DND-41 (cell line): Measurements from ENCODE around the gene MRPL44.

Source experiments
- ATAC-seq: fragments of 200-7000 bp; cut with Tn5 transposase; 3 replicates; pipeline ENCODE4 v1.9.1; 2021; ENCODE audit warnings: low read depth; ENCODE audit not compliant: insufficient read depth
- DNase-seq: peaks from one replicate; pipeline ENCODE4 v3.0.0-alpha.2; 2020
- H2AFZ ChIP-seq: 2 replicates; pipeline ENCODE4 v1.6.0; 2012; ENCODE audit warnings: low read depth, low read length
- H3K27ac ChIP-seq: 2 replicates; pipeline ENCODE4 v1.5.1; 2012; ENCODE audit warnings: low read length, inconsistent platforms
- H3K27me3 ChIP-seq: fragments of 200-600 bp; sonication (generic); 2 replicates; pipeline ENCODE4 v1.6.0; 2012; ENCODE audit warnings: low read length, mild to moderate bottlenecking, inconsistent platforms; ENCODE audit not compliant: insufficient read depth, poor library complexity
- H3K36me3 ChIP-seq: 2 replicates; pipeline ENCODE4 v1.5.1; 2012; ENCODE audit warnings: low read length, inconsistent platforms; ENCODE audit not compliant: insufficient read depth
- H3K4me1 ChIP-seq: 2 replicates; pipeline ENCODE4 v1.5.1; 2012; ENCODE audit warnings: mild to moderate bottlenecking, low read length; ENCODE audit not compliant: insufficient read depth
- H3K4me2 ChIP-seq: 2 replicates; pipeline ENCODE4 v1.6.0; 2012; ENCODE audit warnings: mild to moderate bottlenecking, moderate library complexity, low read length, inconsistent platforms; ENCODE audit not compliant: insufficient read depth
- H3K4me3 ChIP-seq, 2 experiments: fragments of 200-600 bp in 1 of 2; shearing (Covaris generic) in 1 of 2; 2 replicates each; pipeline ENCODE4 v1.5.1; 2012 to 2016; ENCODE audit warnings: inconsistent platforms in 2 of 2, low read length in 2 of 2, mild to moderate bottlenecking in 2 of 2, low read depth in 1 of 2, moderate library complexity in 1 of 2
- H3K79me2 ChIP-seq: 2 replicates; pipeline ENCODE4 v1.6.0; 2012; ENCODE audit warnings: low read length, inconsistent platforms; ENCODE audit not compliant: insufficient read depth
- H3K9ac ChIP-seq: 2 replicates; pipeline ENCODE4 v1.6.0; 2012; ENCODE audit warnings: low read depth, mild to moderate bottlenecking, inconsistent platforms, low read length, moderate library complexity
- H3K9me3 ChIP-seq: 2 replicates; pipeline ENCODE4 v1.5.1; 2012; ENCODE audit warnings: low read length, moderate library complexity, mild to moderate bottlenecking, inconsistent platforms; ENCODE audit not compliant: insufficient read depth, severe bottlenecking
- H4K20me1 ChIP-seq: 2 replicates; pipeline ENCODE4 v1.6.0; 2012; ENCODE audit warnings: low read length; ENCODE audit not compliant: insufficient read depth
- CTCF ChIP-seq: IDR thresholded peaks from 2 replicates; pipeline ENCODE4 v1.5.1; 2012; ENCODE audit warnings: borderline replicate concordance, low read length, moderate library complexity, mild to moderate bottlenecking; ENCODE audit not compliant: poor library complexity, severe bottlenecking; ENCODE audit errors: extremely low read depth
- EZH2 ChIP-seq: IDR thresholded peaks from 3 replicates; pipeline ENCODE4 v1.6.1; 2012; ENCODE audit warnings: borderline replicate concordance, low read depth, mild to moderate bottlenecking, moderate library complexity, low read length, inconsistent platforms; ENCODE audit not compliant: severe bottlenecking

The MRPL44 gene

GRCh38 chr2:223950448-223951347, 6.6 kb upstream of the MRPL44 start:
- no peak overlapping the region for H3K4me2 ChIP-seq
- no peaks in the 10 kb centered on the region for H3K36me3 ChIP-seq
- ATAC-seq (no peak), DNase-seq (no peak)
- no peaks in the 10 kb centered on the region for H4K20me1 ChIP-seq
- no peak overlapping the region for H3K27ac ChIP-seq
- no peaks in the 10 kb centered on the region for H3K27me3 ChIP-seq
- H3K4me1 ChIP-seq, result peaks cover 6% of the 10 kb centered on the region
- H3K4me3 ChIP-seq, result no peak overlapping the region
- H3K9ac ChIP-seq, result no peak overlapping the region
- H2AFZ ChIP-seq, result no peak overlapping the region
- 0 out of 2 replicates have a peak, but pooled peaks cover 1% of the 10 kb centered on the region for H3K79me2 ChIP-seq
- H3K9me3 ChIP-seq, result no peaks in the 10 kb centered on the region
- TF ChIP-seq EZH2 (no peak), CTCF (no peak)

- H3K27me3 ChIP-seq, result no peaks in the 10 kb centered on the region
- no peak overlapping the region for H3K27ac ChIP-seq
- H3K9ac ChIP-seq, result no peak overlapping the region
- no peak overlapping the region for H2AFZ ChIP-seq
- TF ChIP-seq EZH2 (no peak), CTCF (no peak)
- DNase-seq, result no peak
- no peak overlapping the region for H3K4me2 ChIP-seq
- no peaks in the 10 kb centered on the region for H3K9me3 ChIP-seq
- no peaks in the 10 kb centered on the region; the same call in 1 of the 2 replicates for H3K36me3 ChIP-seq
- H3K79me2 ChIP-seq, result peaks cover 2% of the 10 kb centered on the region
- no peaks in the 10 kb centered on the region for H4K20me1 ChIP-seq
- peaks cover 8% of the 10 kb centered on the region for H3K4me1 ChIP-seq
- no peak for ATAC-seq
- no peak overlapping the region for H3K4me3 ChIP-seq
Observed at GRCh38 chr2:223952280-223952968, 4.8 kb upstream of the MRPL44 start.

GRCh38 chr2:223954401-223954800, 2.9 kb upstream of the MRPL44 start:
- peaks cover 23% of the 10 kb centered on the region for H3K4me1 ChIP-seq
- no peak for ATAC-seq
- TF ChIP-seq EZH2, result no peak
- TF ChIP-seq CTCF, result no peak
- DNase-seq, result no peak
- no peaks in the 10 kb centered on the region for H3K27me3 ChIP-seq
- H3K36me3 ChIP-seq, result peaks cover under 1% of the 10 kb centered on the region
- H3K4me3 ChIP-seq, result no peak overlapping the region
- H3K27ac ChIP-seq, result no peak overlapping the region
- no peaks in the 10 kb centered on the region for H3K9me3 ChIP-seq
- peak overlapping the region; percentile 35; the same call in 1 of the 2 replicates for H2AFZ ChIP-seq
- H3K4me2 ChIP-seq, result no peak overlapping the region
- no peak overlapping the region for H3K9ac ChIP-seq
- H4K20me1 ChIP-seq, result peaks cover 4% of the 10 kb centered on the region; the same call in 1 of the 2 replicates
- H3K79me2 ChIP-seq, result peaks cover 22% of the 10 kb centered on the region
